LHCN-M2 (cell line): ENCODE results near the gene SLC36A3. TPM values are rescaled to one million over a fixed set of nuclear protein-coding genes. Genes with fewer than 3 reads are reported as not detected.

ENCODE experiments used
- DNase-seq: peaks from one replicate; pipeline ENCODE4 v3.0.0-alpha.2; 2012; ENCODE audit warnings: low read depth
- total RNA-seq: library from RNA; depleted of rRNA; stranded (reverse); fragments of >200 nt; gene quantifications from 2 replicates; pipeline ENCODE4 v1.2.3, GENCODE V29; 2014

Gene SLC36A3
- total RNA-seq, 1 experiment from 2014 or later = not detected

- DNase-seq = no peak
Measured at GRCh38 chr5:151298063-151298855, 5.3 kb downstream of the SLC36A3 start.

GRCh38 chr5:151296974-151297373 is 6.6 kb downstream of the SLC36A3 start:
- DNase-seq = no peak

- no peak for DNase-seq
Measured at GRCh38 chr5:151296478-151296830, 7.1 kb downstream of the SLC36A3 start.

DNA sequence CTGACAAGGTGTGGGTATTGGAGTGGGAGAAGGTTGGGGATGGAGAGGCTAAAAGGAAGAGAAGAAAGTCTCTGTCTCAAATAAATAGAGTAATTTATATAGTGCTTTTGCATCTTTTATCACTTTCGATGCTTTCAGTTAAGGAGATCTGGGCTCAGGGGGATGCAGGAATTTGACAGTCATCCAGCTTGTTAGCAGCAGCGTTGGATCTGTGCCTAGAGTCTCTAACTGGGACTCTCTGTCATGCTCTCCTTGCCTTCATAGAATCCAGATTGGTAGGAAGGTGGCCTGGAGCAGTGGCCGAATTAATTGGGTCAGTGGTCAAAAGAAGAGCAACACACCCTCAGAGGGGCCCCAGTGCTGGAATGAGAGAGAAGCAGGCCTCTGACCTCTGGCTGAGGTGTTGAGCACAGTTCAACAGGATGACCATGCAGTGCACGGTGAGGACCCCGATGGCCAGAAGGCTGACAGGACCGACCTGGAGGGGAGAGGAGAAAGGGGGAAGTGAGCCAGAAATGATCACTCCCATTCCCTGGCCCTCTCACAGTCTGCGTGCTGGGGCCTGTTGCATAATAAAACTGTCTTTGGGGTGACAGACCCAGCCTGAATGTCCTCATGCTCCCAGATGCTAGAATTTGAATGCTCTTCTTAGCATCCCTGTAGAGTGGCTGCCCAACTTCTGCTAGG is 7.6 kb downstream of the SLC36A3 start:
- DNase-seq = no peak

GRCh38 chr5:151295138-151295537 is 8.4 kb downstream of the SLC36A3 start:
- no peak for DNase-seq

DNA sequence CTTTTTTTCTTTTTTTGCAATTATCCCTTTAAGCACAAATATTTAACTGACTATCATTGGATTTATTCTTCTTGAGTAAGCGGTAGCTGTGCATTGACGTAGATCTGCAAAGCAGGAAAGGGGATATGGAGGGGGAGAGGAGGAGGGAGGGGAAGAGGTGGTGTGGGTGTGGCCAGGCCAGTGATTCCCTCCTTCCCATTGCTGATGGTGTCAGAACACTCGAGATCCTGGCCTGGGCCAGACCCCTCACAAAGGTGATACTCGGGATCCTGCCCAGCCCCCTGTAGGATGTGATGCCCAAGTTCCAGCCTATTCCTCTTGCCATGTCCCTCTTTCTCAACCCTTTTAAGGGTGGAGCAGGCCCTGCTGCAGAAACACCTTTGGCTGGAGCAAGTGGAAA is 9.9 kb downstream of the SLC36A3 start:
- DNase-seq = no peak

DNA sequence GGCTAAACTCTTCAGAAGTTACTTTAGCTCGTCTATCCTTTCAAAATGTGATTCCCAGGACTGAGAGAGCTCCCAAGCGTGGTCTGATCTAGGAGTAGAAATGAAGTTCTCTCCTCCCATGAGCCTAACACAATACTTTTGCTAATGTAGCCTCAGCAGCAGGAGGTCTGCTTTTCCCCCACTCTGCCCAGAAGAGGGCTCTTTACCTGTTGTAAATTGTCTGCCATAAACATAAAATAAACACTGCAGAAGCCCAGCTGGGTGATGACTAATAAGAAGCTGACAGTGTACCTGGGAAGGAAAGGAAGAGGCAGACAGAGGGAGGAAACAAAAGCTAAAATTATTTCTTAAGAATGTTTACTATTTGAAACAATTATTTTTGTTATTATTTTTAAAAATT is 15.4 kb downstream of the SLC36A3 start:
- DNase-seq = no peak

DNA sequence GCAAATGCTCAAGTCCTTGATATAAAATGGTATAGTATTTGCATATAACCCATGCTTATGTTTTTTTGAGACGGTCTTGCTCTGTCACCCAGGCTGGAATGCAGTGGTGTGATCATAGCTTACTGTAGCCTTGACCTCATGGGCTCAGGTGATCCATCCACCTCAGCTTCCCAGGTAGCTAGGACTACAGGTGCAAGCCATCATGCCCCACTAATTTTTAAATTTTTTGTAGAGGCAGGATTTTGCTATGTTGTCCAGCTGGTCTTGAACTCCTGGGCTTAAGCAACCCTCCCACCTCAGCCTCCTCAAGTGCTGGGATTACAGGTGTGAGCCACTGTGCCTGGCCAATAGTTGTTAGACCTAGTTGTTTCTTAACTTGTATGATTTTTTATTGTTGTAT is 17.3 kb downstream of the SLC36A3 start:
- no peak for DNase-seq

- DNase-seq = no peak
Measured at GRCh38 chr5:151285683-151286082, 17.9 kb downstream of the SLC36A3 start.

GRCh38 chr5:151284392-151284967 is 19.1 kb downstream of the SLC36A3 start:
- DNase-seq = no peak

DNA sequence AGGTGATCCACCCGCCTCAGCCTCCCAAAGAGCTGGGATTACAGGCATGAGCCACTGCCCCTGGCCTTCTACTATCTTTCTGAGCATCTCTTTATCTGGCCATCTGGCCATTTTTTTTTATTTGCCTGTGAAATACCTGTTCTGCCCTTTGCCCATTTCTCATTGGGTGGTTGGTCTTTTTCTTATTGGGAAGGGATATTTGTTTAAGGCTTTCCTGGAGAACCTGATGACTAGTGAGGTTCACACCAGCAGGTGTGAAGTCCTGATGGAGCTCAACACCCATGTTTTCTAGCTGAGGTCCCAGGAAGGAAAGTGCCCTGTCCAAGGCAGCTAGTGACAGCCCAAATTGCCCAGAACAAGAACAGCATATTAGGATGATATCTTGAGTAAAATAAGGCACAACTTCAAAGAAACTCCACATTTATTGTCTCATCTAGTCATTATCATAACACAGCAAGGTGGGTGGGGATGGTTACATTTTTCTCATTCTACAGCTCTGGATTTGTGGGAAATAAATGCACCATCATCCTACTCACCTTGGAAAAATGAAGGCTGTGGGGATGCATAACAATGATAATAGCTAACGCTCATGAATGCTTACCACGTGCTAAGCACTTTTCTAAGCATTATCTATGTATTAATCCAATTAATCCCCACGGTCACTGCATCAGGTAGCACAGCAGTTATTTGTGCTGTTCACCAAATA is 20.3 kb downstream of the SLC36A3 start:
- no peak for DNase-seq

DNA sequence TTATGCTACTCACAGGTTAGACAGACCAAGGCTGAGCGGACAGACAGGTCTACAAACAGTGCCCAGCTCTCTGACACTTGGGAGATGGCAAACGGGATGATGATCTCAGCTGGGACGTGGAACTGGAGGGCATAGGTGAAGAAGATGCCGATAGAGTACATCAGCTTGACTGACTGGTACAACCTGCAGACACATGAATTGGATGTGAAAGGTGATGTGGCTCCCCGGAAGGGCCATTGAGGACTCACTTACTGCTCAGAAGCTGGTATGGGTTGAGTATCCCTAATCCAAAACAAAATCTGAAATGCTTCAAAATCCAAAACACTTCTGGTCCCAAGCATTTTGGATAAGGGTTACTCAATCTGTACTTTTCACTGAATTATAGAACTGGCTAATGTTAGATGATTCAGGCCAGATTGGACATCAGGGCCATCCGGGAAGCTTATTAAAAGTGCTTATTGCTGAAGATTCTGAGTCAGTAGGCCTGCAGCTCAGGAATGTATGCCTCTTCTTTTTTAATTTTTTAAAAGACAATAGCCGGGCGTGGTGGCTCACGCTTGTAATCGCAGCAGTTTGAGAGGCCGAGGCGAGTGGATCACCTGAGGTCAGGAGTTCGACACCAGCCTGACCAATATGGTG is 22.4 kb downstream of the SLC36A3 start:
- no peak for DNase-seq

- DNase-seq = no peak
Measured at GRCh38 chr5:151280443-151280842, 23.1 kb downstream of the SLC36A3 start.

DNA sequence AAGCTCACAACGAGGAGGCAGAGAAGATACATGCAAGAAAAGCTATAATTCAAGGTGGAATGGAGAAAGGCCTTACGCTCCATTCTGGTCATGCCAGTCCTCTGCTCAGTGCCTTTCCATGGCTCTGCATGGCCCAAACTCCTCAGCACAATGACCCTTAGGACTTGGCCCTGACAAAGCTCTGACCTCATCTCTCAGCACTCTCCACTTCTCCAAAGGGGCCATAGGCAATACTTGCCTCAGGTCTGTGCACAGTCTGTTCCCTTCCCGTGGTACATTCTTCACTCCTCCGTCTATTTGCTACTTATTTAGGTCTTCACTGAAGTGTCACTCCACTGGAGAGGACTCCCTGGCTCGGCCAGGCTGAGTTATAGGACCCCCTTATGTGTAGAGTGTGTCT is 24.7 kb downstream of the SLC36A3 start:
- DNase-seq = no peak

DNA sequence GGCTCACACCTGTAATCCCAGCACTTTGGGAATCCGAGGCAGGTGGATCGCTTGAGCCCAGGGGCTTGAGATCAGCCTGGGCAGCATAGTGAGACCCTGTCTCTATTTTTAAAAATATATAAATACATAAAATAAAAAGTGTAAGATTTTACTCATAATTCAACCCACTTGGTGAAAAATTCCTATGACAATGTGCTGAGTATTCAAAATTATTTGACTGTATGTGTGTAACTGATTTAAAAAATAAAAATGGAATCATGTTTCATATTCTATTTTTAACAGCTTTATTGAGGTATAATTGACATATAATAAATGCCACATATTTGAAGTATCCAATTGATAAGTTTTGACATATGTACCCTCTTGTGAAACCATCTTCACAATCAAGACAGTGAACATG is 27.8 kb downstream of the SLC36A3 start:
- no peak for DNase-seq

GRCh38 chr5:151274666-151275065 is 28.9 kb downstream of the SLC36A3 start:
- DNase-seq = no peak

DNA sequence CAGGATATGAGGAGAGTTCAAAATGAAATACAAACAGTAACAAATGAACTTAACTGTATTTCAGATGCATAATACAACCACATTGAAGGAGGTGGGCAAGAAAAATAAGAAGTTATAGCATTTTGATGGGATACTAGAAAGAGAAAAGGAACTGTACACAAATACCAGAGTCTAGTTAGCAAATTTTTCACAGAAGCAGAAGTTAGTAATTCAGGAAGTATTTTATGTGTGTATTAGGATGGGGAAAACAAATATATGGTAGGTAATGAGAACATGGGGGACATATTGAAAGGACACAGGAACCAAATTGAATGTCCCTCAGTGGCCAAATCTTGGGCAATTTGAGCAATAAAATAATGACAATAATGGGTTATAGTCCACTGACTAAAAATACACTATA is 32.2 kb downstream of the SLC36A3 start:
- no peak for DNase-seq

DNA sequence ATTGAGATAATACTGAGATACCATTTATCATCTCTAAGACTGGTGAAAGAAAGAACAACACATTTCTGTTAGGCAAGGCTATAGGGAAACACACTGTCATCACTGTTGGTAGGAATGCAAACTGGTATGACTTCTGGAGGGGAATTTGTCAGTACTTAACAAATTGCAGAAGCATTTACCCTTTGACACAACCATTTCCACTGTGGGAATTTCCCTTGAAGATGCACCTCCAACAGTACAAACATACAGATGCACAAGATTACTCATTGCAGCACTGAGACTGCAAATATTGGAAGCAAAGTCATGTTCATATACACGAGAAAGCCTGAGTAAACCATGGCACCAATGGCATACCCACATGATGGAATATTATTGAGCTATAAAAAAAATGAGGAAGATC is 33.0 kb downstream of the SLC36A3 start:
- no peak for DNase-seq

DNA sequence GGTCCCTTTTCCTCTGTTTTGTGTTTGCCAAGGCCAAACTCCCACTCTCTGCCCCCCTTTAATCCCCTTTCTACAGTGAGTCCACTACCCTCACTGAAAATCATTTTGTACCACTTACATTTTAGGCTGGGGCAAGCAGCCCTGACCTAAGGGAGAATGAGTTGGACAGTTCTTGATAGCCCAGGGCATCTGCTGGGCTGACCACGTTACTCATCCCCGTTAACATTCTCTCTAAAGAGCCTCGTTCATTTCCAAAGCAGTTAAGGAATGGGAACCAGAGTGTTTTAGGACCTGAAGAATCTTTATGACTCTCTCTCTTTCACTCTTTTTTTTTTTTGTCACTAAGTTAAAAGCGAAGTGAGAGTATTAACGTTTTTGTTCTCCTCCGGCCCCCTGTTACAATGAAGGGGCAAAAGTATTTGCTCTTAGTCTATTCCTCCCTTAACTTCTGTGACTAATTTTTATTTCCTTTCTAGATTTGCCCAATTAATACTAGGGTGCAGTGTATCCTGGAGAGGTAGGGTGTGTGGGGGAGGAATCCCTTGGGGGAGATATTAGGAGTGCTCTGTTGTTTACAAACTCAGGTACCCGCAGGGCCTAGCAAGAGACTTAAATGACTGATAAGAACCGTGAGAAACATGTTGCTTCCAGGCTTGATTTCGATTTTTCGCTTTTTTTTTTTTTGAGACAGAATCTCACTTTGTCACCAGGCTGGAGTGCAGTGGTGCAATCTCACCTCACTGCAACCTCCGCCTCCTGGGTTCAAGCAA is 35.9 kb downstream of the SLC36A3 start:
- no peak for DNase-seq

DNA sequence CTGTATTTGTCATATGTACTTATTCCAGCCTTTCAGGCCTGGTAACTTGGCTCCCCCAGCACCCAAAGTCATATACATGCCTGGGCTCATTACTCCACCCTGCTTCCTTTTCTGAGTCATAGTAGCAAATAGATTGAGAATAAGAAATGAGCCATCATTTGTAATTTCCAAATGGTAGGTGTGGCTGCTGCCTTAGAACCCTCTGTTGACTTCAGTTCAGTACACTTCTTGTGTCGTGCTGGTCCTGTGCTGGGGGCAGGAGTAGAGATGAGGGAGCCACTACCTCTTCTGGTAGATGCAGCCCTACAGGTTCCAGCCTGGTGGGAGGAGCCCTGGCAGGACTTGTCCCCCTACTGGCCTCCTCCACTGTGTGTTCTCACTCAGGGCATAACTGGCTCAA is 39.5 kb downstream of the SLC36A3 start:
- DNase-seq = peak; percentile 35

DNA sequence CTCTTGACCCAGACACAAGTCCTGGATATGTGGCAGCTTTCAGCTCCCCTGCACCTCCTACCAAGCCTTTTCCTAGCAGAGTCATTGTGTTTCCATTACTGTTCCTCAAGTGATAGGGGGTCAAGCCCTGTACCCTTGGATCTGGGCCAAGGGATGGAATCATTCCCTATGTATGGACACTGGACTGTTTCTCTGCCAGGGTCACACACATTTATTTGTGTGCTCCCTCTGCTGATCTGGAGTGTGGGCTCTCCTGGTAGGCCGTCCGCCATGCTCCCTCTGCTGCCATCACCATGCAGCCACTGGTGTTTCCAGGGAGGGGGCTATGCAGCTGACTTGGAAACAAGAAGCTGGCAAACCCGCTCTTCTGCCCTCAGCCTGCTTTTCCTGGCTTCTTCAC is 41.0 kb downstream of the SLC36A3 start:
- no peak for DNase-seq
